Measurements from ENCODE around the gene DNAJC13.

DNA sequence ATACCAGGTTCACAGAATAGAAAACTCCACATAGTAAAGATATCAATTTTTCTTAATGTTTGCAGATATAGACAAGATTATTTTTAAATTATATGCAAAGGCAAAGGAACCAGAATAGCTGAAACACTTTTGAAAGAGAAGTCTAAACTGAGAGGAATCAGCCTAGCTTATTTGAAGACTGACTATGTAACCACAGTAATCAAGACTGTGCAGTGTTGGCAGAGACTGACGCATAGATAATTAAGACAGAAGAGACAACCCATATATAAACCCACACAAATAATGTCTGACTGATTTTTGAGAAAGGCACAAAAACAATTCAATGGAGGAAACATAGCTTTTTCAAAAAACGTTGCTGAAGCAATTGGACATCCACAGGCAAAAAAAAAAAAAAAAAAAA is 151.1 kb downstream of the DNAJC13 start:
- no peak for TF ChIP-seq EP300 (IDR thresholded peaks at IDR 0.05)
- TF ChIP-seq POLR2A (IDR thresholded peaks at IDR 0.05; ENCODE audit: low read depth), result no peak
- TF ChIP-seq, protein P1, sequence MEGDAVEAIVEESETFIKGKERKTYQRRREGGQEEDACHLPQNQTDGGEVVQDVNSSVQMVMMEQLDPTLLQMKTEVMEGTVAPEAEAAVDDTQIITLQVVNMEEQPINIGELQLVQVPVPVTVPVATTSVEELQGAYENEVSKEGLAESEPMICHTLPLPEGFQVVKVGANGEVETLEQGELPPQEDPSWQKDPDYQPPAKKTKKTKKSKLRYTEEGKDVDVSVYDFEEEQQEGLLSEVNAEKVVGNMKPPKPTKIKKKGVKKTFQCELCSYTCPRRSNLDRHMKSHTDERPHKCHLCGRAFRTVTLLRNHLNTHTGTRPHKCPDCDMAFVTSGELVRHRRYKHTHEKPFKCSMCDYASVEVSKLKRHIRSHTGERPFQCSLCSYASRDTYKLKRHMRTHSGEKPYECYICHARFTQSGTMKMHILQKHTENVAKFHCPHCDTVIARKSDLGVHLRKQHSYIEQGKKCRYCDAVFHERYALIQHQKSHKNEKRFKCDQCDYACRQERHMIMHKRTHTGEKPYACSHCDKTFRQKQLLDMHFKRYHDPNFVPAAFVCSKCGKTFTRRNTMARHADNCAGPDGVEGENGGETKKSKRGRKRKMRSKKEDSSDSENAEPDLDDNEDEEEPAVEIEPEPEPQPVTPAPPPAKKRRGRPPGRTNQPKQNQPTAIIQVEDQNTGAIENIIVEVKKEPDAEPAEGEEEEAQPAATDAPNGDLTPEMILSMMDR (IDR thresholded peaks at IDR 0.05), result no peak
- TF ChIP-seq POLR2AphosphoS5 (IDR thresholded peaks at IDR 0.05), result no peak

Data from esophagus muscularis mucosa (tissue), 4 donors.